ENCODE measurements around the gene MYO7A. TPM values are rescaled to one million over a fixed set of nuclear protein-coding genes. Genes with fewer than 3 reads are reported as not detected.
A peak's percentile ranks its signal among the peaks of the same experiment; 100 is the strongest.

The MYO7A gene
- total and polyA plus RNA-seq, 2 experiments from 2014 or later = not detected

DNA sequence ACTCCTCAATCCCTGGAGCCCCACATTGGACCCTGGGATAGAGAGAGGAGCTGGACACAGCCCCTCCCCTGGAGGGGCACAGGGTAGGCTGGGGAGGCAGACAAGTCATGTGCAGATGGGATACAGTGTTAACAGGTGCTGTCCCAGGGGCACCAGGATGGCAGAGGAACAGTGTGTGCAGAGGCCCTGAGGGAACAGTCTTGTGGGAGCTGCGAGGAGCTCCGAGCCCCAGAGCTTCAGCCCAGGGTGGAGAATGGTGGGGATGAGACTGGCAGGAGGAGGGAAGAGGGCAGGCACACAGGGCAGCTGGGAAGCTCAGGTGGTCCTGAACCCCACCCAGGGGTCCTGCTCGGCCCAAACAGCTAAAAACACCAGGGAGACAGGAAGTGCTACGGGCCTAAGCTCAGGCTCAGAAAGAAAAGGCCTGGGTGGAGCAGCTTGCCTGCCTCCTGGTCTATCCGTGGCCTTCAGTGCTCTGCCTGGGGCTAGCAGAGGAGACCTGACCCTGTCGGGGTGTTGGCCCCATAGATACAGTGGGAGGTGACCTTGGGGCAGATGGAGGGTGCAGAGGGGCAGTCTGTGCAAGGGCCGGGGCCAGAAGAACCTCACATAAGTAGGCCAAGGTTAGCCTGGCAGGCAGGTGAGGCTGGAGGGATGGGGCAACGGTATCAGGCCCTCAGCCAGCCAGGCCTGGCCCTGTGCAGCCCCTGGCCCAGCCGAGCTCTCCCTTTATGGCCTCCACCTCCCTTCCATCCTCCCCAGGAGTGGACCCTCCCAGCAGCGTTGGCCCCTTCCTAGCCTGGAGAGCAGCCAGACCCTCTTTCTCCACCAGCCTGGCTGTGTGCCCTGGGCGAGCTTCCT, 45.8 kb upstream of the MYO7A start:
- Histone ChIP-seq H4K20me1 (ENCODE audit: insufficient read depth) (no peaks in the 10 kb centered on the region), H3K79me2 (ENCODE audit: insufficient read depth) (peaks cover 73% of the 10 kb centered on the region), H3K4me2 (ENCODE audit: unreplicated experiment) (peak overlapping the region; percentile 32), H3K9me2 (ENCODE audit: insufficient read depth) (no peaks in the 10 kb centered on the region), H3K9ac (peak overlapping the region; percentile 62), H3K4me1 (ENCODE audit: insufficient read depth) (peaks cover 21% of the 10 kb centered on the region), H3K27me3 (replicated peaks; ENCODE audit: insufficient read depth) (no peaks in the 10 kb centered on the region), H3K9me3 (ENCODE audit: low read depth) (no peaks in the 10 kb centered on the region), H3F3A (ENCODE audit: insufficient read depth) (no peaks in the 10 kb centered on the region), H3K36me3 (ENCODE audit: low read depth) (0 out of 2 replicates have a peak, but pooled peaks cover 6% of the 10 kb centered on the region), H3K27ac (peak overlapping the region; percentile 38), H3K4me3 (no peak overlapping the region), H2AFZ (peak overlapping the region; percentile 56)
- in situ Hi-C loops (cut with MboI) = no loop called here
- DNase-seq = no peak
- no peak for TF ChIP-seq EZH2 (IDR thresholded peaks at IDR 0.05; ENCODE audit: insufficient read depth, poor library complexity, severe bottlenecking)
- no peak for TF ChIP-seq EZH2phosphoT487 (IDR thresholded peaks at IDR 0.05; ENCODE audit: insufficient read depth, low read depth)
- WGBS, 2 experiments (ENCODE audit: low coverage in 1 of 2, low lambda C conversion rate in 2 of 2, missing lambda C conversion rate in 2 of 2) = 61 to 65% methylated on average over 11 of the region's 11 CpGs

DNA sequence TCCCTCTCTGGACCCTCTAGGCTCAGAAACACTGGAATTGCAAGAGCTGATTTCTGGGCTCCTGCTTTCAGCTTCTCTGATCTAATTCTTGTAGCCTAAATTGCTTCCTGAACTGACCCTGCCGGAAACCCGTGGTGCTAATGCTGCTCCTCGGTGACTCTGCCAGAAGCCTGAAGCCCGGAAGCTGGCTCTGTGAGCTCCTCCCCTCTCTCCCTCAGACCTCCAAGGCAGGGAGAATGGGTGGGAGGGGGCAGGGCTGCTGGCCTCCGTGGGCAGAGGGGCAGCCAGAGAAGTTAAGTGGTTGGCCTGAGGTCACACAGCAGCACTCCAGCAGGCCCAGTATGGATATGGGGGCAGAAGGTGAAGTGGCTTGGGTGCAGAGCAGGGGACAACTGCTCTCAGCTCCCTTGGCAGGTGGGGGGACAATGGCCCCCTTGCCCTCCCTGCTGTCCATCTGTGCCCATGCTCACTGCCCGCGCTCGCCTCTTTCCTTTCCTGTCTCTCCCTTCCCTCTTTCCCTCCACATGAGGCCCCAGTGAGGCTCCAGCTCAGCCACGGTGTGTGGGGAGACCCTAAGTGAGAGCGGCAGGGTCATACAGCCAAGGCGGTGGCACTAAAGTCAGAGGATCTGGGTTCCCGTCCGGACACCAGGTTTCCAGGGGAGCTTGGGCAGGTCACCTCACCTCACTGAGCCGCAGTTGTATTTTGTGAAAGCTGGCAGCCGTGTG, 45.0 kb upstream of the MYO7A start:
- H3K9me3 ChIP-seq (ENCODE audit: low read depth) = no peaks in the 10 kb centered on the region
- 0 out of 2 replicates have a peak, but pooled peaks cover 6% of the 10 kb centered on the region for H3K36me3 ChIP-seq (ENCODE audit: low read depth)
- peak overlapping the region; percentile 62 for H3K9ac ChIP-seq
- 63 to 64% methylated on average over 15 of the region's 15 CpGs for WGBS, 2 experiments (ENCODE audit: low coverage in 1 of 2, low lambda C conversion rate in 2 of 2, missing lambda C conversion rate in 2 of 2)
- H3K9me2 ChIP-seq (ENCODE audit: insufficient read depth) = no peaks in the 10 kb centered on the region
- peaks cover 65% of the 10 kb centered on the region for H3K79me2 ChIP-seq (ENCODE audit: insufficient read depth)
- in situ Hi-C loops (cut with MboI) = no loop called here
- H3F3A ChIP-seq (ENCODE audit: insufficient read depth) = no peaks in the 10 kb centered on the region
- no peaks in the 10 kb centered on the region for H3K27me3 ChIP-seq (replicated peaks; ENCODE audit: insufficient read depth)
- peaks cover 21% of the 10 kb centered on the region for H3K4me1 ChIP-seq (ENCODE audit: insufficient read depth)
- H3K4me2 ChIP-seq (ENCODE audit: unreplicated experiment) = peak overlapping the region; percentile 32
- peak overlapping the region; percentile 56 for H2AFZ ChIP-seq
- no peak overlapping the region for H3K4me3 ChIP-seq
- DNase-seq = peak; percentile 82
- H4K20me1 ChIP-seq (ENCODE audit: insufficient read depth) = no peaks in the 10 kb centered on the region
- peak overlapping the region; percentile 38 for H3K27ac ChIP-seq
- TF ChIP-seq EZH2 (IDR thresholded peaks at IDR 0.05; ENCODE audit: insufficient read depth, poor library complexity, severe bottlenecking) = no peak
- no peak for TF ChIP-seq EZH2phosphoT487 (IDR thresholded peaks at IDR 0.05; ENCODE audit: insufficient read depth, low read depth)

DNA sequence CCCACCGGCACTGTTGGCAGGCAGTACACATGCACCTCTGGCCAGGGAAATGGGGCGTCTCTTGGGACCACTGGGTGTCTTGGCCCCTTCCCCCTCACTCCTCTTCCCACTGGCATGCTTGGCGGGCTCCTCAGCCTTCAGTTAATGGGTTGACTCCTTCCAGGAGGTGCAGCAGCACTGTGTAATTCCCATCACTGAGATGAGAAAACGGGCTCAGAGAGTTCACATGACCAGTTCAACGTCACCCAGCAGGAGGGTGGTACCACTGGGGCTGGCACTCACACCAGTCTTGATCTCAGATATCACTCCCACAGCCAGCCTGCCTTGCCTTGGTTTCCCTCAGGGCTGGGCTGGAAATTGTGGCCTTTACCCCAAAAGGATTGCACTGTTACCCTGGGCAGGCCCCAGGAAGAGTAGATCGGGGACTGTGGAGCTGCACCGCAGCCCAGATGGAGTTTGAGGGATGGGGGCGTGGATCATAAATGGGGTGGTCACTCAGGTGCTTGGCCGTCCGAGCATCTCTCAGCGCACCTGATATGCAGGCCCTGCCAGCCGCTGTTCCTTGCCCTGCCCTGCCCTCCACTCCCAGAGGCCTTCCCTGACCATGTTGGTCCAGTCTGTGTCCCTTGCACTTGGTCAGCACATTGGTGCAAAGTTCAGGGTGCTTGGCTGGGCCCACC, 44.3 kb upstream of the MYO7A start:
- peaks cover 21% of the 10 kb centered on the region for H3K4me1 ChIP-seq (ENCODE audit: insufficient read depth)
- no peak overlapping the region for H2AFZ ChIP-seq
- in situ Hi-C loops (cut with MboI) = no loop called here
- WGBS, 2 experiments (ENCODE audit: low coverage in 1 of 2, low lambda C conversion rate in 2 of 2, missing lambda C conversion rate in 2 of 2) = 83 to 84% methylated on average over 12 of the region's 12 CpGs
- DNase-seq = no peak
- no peaks in the 10 kb centered on the region for H3K9me2 ChIP-seq (ENCODE audit: insufficient read depth)
- no peaks in the 10 kb centered on the region for H3K9me3 ChIP-seq (ENCODE audit: low read depth)
- H3K9ac ChIP-seq = no peak overlapping the region
- H3K79me2 ChIP-seq (ENCODE audit: insufficient read depth) = peaks cover 58% of the 10 kb centered on the region
- H3F3A ChIP-seq (ENCODE audit: insufficient read depth) = no peaks in the 10 kb centered on the region
- H3K27ac ChIP-seq = no peak overlapping the region
- TF ChIP-seq EZH2phosphoT487 (IDR thresholded peaks at IDR 0.05; ENCODE audit: insufficient read depth, low read depth) (no peak), EZH2 (IDR thresholded peaks at IDR 0.05; ENCODE audit: insufficient read depth, poor library complexity, severe bottlenecking) (no peak)
- H4K20me1 ChIP-seq (ENCODE audit: insufficient read depth) = no peaks in the 10 kb centered on the region
- no peak overlapping the region for H3K4me3 ChIP-seq
- H3K4me2 ChIP-seq (ENCODE audit: unreplicated experiment) = no peak overlapping the region
- H3K36me3 ChIP-seq (ENCODE audit: low read depth) = 0 out of 2 replicates have a peak, but pooled peaks cover 1% of the 10 kb centered on the region
- no peaks in the 10 kb centered on the region for H3K27me3 ChIP-seq (replicated peaks; ENCODE audit: insufficient read depth)

DNA sequence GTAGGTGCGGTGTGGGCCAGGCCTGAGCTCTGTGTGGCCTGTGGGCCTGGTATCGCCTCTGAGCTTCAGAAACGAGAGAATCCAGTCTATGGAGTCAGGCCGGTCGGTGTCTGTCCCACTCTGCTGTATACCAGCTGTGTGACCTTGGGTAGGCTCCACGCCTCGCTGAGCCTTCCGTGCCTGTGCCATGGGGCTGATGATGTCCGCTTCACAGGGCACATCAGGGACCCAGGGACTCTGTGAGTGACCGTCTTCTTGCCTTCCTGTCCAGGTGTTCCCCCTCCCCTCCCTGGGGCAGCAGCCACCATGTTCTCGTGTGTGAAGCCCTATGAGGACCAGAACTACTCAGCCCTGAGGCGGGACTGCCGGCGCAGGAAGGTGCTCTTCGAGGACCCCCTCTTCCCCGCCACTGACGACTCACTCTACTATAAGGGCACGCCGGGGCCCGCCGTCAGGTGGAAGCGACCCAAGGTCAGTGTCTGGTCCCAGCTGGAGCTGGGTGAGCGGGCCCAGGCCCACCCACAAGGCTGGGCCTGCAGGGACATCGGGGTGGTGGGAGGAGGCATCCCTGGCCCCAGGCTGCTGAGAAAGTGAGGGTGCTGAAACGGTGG, 43.4 kb upstream of the MYO7A start:
- Histone ChIP-seq H3K27me3 (replicated peaks; ENCODE audit: insufficient read depth) (no peaks in the 10 kb centered on the region), H2AFZ (no peak overlapping the region), H3K4me1 (ENCODE audit: insufficient read depth) (peaks cover 21% of the 10 kb centered on the region), H3K4me3 (no peak overlapping the region), H3K9me2 (ENCODE audit: insufficient read depth) (no peaks in the 10 kb centered on the region), H4K20me1 (ENCODE audit: insufficient read depth) (no peaks in the 10 kb centered on the region), H3K4me2 (ENCODE audit: unreplicated experiment) (no peak overlapping the region), H3K27ac (no peak overlapping the region), H3K9me3 (ENCODE audit: low read depth) (no peaks in the 10 kb centered on the region), H3F3A (ENCODE audit: insufficient read depth) (no peaks in the 10 kb centered on the region), H3K79me2 (ENCODE audit: insufficient read depth) (peaks cover 49% of the 10 kb centered on the region), H3K36me3 (ENCODE audit: low read depth) (no peaks in the 10 kb centered on the region), H3K9ac (no peak overlapping the region)
- no peak for DNase-seq
- WGBS, 2 experiments (ENCODE audit: low coverage in 1 of 2, low lambda C conversion rate in 2 of 2, missing lambda C conversion rate in 2 of 2) = 93 to 94% methylated on average over 24 to 25 of the region's 25 CpGs
- in situ Hi-C loops (cut with MboI) = no loop called here
- no peak for TF ChIP-seq EZH2 (IDR thresholded peaks at IDR 0.05; ENCODE audit: insufficient read depth, poor library complexity, severe bottlenecking)
- no peak for TF ChIP-seq EZH2phosphoT487 (IDR thresholded peaks at IDR 0.05; ENCODE audit: insufficient read depth, low read depth)
